GM13977 (cell line): ENCODE data around the gene DPP10.

Source experiments
- DNase-seq: peaks from one replicate; pipeline ENCODE4 v3.0.0; 2012; ENCODE audit warnings: low spot score
- in situ Hi-C: fragments of 300-500 bp; cut with MboI; formaldehyde crosslinking; loops from one replicate; pipeline ENCODE4 v1.12.0; 2022; ENCODE audit warnings: low sequenced_read_pairs, low pct_unique_long_range_greater_than_20kb, mixed read lengths, inconsistent platforms; ENCODE audit not compliant: unreplicated experiment
- TF ChIP-seq, protein P1 (sequence below): IDR thresholded peaks from 2 replicates; pipeline ENCODE4 v1.5.1; 2012; ENCODE audit warnings: mild to moderate bottlenecking, control low read depth; ENCODE audit not compliant: insufficient read depth; ENCODE audit errors: extremely low read depth, missing control alignments

The DPP10 gene

DNA sequence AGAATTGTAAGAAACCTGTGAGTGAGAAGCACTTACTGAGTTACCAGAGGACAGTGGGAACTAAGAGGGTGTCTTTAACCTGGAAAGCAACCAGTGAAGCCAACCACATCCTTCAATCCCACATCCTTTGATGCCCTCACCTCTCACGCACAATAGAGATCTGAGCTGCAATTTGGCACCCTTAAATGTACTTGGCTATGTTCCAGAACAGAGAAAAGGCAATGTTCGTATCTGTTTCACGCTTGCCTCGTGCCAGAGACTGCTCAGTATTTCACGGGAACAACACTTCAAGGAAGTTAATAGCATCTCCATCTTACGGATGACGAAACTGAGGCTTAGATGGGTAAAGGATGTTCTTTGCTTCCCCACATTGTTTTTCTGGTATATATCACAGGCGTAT, 167.4 kb downstream of the DPP10 start:
- TF ChIP-seq, protein P1, sequence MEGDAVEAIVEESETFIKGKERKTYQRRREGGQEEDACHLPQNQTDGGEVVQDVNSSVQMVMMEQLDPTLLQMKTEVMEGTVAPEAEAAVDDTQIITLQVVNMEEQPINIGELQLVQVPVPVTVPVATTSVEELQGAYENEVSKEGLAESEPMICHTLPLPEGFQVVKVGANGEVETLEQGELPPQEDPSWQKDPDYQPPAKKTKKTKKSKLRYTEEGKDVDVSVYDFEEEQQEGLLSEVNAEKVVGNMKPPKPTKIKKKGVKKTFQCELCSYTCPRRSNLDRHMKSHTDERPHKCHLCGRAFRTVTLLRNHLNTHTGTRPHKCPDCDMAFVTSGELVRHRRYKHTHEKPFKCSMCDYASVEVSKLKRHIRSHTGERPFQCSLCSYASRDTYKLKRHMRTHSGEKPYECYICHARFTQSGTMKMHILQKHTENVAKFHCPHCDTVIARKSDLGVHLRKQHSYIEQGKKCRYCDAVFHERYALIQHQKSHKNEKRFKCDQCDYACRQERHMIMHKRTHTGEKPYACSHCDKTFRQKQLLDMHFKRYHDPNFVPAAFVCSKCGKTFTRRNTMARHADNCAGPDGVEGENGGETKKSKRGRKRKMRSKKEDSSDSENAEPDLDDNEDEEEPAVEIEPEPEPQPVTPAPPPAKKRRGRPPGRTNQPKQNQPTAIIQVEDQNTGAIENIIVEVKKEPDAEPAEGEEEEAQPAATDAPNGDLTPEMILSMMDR: no peak
- no peak for DNase-seq
- in situ Hi-C loops: no loop called here

DNA sequence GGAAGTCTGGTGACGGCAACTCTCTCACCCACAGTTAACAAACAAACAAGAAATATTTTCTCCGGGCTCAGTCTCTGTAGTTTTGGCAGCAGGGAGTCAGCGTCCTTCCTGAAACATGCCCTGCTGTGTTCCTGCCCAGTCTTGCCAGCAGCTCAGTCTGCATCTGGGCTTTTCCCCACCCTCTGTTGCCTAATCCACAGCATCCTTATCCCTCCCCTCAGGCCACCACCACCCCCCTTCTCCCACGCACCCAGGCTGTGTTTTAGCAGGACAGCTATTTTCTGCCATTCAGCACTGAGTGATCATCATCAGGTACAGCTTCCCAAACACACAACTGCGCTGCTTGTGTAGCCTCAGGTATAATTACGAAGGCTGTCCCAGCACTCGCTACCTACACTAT, 168.2 kb downstream of the DPP10 start:
- TF ChIP-seq, protein P1: no peak
- in situ Hi-C loops: no loop called here
- DNase-seq: no peak

DNA sequence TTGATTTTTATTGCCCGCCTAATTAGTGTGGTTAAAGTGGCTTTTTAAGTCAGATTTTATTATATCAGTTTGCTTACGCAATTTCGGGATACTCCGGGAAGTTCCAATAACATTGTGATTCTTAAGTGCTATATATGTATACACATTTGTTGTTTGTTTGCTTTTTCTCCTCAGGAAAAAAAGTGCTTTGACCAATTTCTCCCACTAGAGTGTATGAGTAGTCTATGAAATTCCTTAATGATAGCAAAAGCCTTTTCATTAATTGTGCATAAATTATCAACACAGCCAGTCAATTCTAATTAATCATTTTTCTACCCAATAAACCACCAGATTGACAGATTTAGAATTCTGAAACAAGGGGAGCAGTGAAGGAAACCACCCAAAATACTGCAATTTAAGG, 172.2 kb downstream of the DPP10 start:
- no peak for DNase-seq
- in situ Hi-C loops: no loop called here

DNA sequence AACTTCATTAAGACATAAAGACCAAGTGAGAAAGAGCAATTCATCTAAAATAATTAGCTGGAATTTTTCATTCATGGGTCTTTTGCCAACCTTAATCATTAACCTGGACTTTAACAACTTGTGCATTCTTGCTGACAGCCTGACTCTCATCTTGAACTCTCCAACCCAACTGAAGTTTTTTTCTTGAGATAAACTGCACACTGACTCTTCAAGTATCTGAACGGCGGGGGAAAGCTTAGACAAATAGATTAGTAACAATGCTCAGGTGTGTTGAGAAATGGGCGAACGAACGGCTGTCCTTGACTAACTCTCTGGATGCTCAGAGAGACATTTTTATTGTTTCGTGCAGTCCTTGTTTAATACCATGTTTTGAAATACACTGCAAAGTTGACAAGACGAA, 186.0 kb downstream of the DPP10 start:
- TF ChIP-seq, protein P1: no peak
- in situ Hi-C loops: no loop called here
- DNase-seq: no peak

More for the DNA sequence above, 172.2 kb downstream of the DPP10 start:
- TF ChIP-seq, protein P1: no peak

DNA sequence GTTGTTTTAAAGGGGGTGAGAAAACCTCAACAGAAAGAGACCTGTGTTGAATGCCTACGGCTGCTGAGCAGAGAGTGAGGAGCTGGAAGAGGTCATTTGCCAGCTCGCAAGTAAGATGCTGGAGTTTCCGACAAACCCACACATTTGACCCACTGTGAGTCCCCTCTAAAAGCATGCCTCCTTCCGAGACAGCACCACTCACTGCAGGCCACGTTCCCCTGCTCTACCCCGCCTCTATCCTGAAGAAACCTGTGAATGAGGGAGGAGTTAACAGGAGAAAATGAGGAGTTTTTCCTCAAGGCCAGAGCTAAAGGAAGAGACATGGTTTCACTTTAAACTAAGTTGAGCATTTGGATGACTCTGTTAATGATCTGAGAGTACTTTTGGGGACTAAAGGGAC, 188.7 kb downstream of the DPP10 start:
- DNase-seq: no peak
- in situ Hi-C loops: no loop called here
- TF ChIP-seq, protein P1: no peak

DNA sequence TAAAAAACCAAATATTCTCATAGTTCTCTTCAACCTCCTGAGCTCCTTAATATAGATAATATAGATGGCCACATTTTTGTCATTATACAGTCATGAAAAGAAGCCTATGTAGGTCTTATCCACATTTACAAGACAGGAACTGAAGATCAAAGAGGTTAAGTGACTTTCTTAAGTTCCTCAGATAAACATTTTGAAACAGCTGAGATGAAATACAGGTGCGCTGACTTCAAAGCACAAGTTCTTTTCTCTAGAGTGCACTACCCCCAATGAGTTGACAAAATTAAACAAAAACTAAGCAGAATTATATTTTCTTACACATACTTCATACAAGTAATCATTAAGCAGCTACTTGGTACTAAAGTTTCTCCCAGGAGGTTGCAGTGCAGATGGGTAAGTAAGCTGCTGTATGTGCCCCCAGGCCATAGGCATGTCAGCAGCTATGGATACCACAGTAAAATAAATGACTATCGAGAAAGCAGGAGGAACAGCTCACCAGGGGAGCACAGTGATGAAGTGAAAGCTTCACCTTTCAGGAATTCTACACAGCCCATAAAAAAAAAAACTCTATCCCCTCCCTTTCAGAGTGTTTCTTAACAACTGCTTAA, 199.8 kb downstream of the DPP10 start:
- DNase-seq: no peak
- in situ Hi-C loops: no loop called here
- TF ChIP-seq, protein P1: no peak

DNA sequence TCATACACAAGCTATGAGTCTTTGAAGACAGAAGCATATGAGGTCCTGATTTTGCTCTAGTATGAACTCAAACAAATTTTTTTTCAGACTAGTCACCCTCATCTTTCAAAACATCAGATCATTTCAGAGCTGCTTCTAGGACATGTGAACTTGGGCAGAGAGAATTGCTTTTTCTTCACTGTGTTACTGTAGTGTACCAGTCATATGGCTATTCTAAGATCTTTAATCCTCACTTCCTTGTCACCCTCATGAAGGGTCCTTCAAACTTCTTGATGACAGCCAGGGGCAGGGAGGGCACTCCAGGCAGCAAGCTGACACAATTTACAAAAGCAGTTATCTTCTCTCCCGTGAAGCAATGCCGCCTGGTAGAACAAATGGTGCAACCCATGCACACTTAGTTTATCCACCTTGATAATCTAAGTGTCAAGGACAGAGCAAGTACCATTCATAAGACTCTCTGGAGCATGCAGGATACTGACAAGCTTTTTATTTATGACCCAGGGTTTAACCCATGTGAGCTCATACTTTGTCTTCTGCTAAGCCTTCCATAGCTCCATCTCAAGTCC, 200.6 kb downstream of the DPP10 start:
- DNase-seq: no peak

More for the DNA sequence above, 200.6 kb downstream of the DPP10 start:
- TF ChIP-seq, protein P1: no peak
- in situ Hi-C loops: no loop called here
